ENCODE measurements around the gene TSPAN9. TPM values are rescaled to one million over a fixed set of nuclear protein-coding genes. Genes with fewer than 3 reads are reported as not detected.

The TSPAN9 gene
- total and polyA plus RNA-seq, 10 of the 15 experiments (the other 5 are each of a cell fraction or from before 2014, with no cell fraction given), result 0.03 to 1.0 (median 0.12) TPM; not detected in 5

- in situ Hi-C loops (cut with MboI), result loop anchor here (5.0 to 10.0 kb wide), 2 partner anchors 475 to 502 kb away; no protein-coding TSS in a partner anchor
- Histone ChIP-seq H3K9ac (ENCODE audit: control insufficient read depth, insufficient read depth, low read length) (no peak overlapping the region), H3K4me1 (ENCODE audit: control insufficient read depth, insufficient read depth, low read length) (no peaks in the 10 kb centered on the region), H3K36me3 (ENCODE audit: control insufficient read depth in 2 of 2, insufficient read depth in 2 of 2, low read length in 1 of 2) (no peaks in the 10 kb centered on the region), H4K20me1 (ENCODE audit: control insufficient read depth, insufficient read depth) (no peaks in the 10 kb centered on the region), H3K4me2 (ENCODE audit: control insufficient read depth, insufficient read depth) (peak overlapping the region; percentile 46; the same call in 1 of the 2 replicates), H3K27ac (ENCODE audit: control insufficient read depth, insufficient read depth) (no peak overlapping the region), H2AFZ (ENCODE audit: control insufficient read depth, low read depth, low read length) (peak overlapping the region; percentile 70), H3K27me3 (replicated peaks in 1 of 2; ENCODE audit: control insufficient read depth in 2 of 2, insufficient read depth in 2 of 2, low read length in 1 of 2) (peaks cover 0 to 1% of the 10 kb centered on the region in 2 experiments; a peak in 2 of 4 replicates), H3K79me2 (ENCODE audit: control insufficient read depth, insufficient read depth, low read length) (no peaks in the 10 kb centered on the region), H3K9me3 (replicated peaks; ENCODE audit: control insufficient read depth, insufficient read depth, low read length) (no peaks in the 10 kb centered on the region), H3K4me3 (no peak overlapping the region)
- BruUV-seq (replicated peaks), result no TSS peak
- DNase-seq (ENCODE audit: low read depth, low spot score), result peak; percentile 24
- peak; percentile 93 for ATAC-seq
- 2% methylated on average over 32 of the region's 32 CpGs for WGBS (ENCODE audit: insufficient coverage, insufficient replicate concordance, low lambda C conversion rate, missing lambda C conversion rate)
- SMC1A ChIA-PET (ENCODE audit: uncharacterized antibody, unreplicated experiment), result interaction anchor here (0.6 to 3.3 kb wide), 19 partner anchors 9 to 536 kb away, joined by 3 to 58 read pairs (median 5); no protein-coding TSS in a partner anchor
- intact Hi-C loops (cut with micrococcal nuclease; ENCODE audit: unreplicated experiment), result loop anchor here (1.0 kb wide), 2 partner anchors 477 to 504 kb away; no protein-coding TSS in a partner anchor
- peak; percentile 97 for FAIRE-seq
- RAD21 ChIA-PET (ENCODE audit: unreplicated experiment), result interaction anchor here (0.5 to 2.4 kb wide), 23 partner anchors 10 to 585 kb away, joined by 3 to 47 read pairs (median 4); no protein-coding TSS in a partner anchor
- CTCF ChIA-PET, result interaction anchor here (0.6 to 4.6 kb wide), 88 partner anchors 10 to 1120 kb away, joined by 3 to 179 read pairs (median 4); partner anchors contain the start of gene CRACR2A
- POLR2A ChIA-PET, result no interaction called here
- no peak for TF ChIP-seq MEF2B (IDR thresholded peaks at IDR 0.05; ENCODE audit: partially characterized antibody, poor library complexity, severe bottlenecking)
- TF ChIP-seq SMARCA5 (IDR thresholded peaks at IDR 0.05), result peak; percentile 29; the same call in 1 of the 2 replicates
- peak; percentile 38; the same call in 1 of the 2 replicates for TF ChIP-seq RUNX3 (IDR thresholded peaks at IDR 0.05; ENCODE audit: low read length)
- TF ChIP-seq, protein P1, sequence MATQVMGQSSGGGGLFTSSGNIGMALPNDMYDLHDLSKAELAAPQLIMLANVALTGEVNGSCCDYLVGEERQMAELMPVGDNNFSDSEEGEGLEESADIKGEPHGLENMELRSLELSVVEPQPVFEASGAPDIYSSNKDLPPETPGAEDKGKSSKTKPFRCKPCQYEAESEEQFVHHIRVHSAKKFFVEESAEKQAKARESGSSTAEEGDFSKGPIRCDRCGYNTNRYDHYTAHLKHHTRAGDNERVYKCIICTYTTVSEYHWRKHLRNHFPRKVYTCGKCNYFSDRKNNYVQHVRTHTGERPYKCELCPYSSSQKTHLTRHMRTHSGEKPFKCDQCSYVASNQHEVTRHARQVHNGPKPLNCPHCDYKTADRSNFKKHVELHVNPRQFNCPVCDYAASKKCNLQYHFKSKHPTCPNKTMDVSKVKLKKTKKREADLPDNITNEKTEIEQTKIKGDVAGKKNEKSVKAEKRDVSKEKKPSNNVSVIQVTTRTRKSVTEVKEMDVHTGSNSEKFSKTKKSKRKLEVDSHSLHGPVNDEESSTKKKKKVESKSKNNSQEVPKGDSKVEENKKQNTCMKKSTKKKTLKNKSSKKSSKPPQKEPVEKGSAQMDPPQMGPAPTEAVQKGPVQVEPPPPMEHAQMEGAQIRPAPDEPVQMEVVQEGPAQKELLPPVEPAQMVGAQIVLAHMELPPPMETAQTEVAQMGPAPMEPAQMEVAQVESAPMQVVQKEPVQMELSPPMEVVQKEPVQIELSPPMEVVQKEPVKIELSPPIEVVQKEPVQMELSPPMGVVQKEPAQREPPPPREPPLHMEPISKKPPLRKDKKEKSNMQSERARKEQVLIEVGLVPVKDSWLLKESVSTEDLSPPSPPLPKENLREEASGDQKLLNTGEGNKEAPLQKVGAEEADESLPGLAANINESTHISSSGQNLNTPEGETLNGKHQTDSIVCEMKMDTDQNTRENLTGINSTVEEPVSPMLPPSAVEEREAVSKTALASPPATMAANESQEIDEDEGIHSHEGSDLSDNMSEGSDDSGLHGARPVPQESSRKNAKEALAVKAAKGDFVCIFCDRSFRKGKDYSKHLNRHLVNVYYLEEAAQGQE (IDR thresholded peaks at IDR 0.05; ENCODE audit: low read depth, low read length), result no peak
- TF ChIP-seq, protein P2, sequence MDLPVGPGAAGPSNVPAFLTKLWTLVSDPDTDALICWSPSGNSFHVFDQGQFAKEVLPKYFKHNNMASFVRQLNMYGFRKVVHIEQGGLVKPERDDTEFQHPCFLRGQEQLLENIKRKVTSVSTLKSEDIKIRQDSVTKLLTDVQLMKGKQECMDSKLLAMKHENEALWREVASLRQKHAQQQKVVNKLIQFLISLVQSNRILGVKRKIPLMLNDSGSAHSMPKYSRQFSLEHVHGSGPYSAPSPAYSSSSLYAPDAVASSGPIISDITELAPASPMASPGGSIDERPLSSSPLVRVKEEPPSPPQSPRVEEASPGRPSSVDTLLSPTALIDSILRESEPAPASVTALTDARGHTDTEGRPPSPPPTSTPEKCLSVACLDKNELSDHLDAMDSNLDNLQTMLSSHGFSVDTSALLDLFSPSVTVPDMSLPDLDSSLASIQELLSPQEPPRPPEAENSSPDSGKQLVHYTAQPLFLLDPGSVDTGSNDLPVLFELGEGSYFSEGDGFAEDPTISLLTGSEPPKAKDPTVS (IDR thresholded peaks at IDR 0.05; ENCODE audit: low read depth, low read length), result no peak
- peak; percentile 23 to 36; a peak in 2 of 4 replicates for TF ChIP-seq BHLHE40 (IDR thresholded peaks at IDR 0.05; ENCODE audit: borderline replicate concordance in 1 of 2, low read depth in 2 of 2, low read length in 1 of 2)
- TF ChIP-seq, protein P3, sequence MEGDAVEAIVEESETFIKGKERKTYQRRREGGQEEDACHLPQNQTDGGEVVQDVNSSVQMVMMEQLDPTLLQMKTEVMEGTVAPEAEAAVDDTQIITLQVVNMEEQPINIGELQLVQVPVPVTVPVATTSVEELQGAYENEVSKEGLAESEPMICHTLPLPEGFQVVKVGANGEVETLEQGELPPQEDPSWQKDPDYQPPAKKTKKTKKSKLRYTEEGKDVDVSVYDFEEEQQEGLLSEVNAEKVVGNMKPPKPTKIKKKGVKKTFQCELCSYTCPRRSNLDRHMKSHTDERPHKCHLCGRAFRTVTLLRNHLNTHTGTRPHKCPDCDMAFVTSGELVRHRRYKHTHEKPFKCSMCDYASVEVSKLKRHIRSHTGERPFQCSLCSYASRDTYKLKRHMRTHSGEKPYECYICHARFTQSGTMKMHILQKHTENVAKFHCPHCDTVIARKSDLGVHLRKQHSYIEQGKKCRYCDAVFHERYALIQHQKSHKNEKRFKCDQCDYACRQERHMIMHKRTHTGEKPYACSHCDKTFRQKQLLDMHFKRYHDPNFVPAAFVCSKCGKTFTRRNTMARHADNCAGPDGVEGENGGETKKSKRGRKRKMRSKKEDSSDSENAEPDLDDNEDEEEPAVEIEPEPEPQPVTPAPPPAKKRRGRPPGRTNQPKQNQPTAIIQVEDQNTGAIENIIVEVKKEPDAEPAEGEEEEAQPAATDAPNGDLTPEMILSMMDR (IDR thresholded peaks at IDR 0.05 in 2 of 3, conservative IDR thresholded peaks at IDR 0.05 in 1 of 3; ENCODE audit: control insufficient read depth in 2 of 3, extremely low read depth in 1 of 3, insufficient read depth in 1 of 3, low read depth in 3 of 3, low read length in 3 of 3), result peak; percentile 88 to 97 (median 96)
- peak; percentile 85 for TF ChIP-seq TCF12 (IDR thresholded peaks at IDR 0.05; ENCODE audit: low read depth, low read length)
- peak; percentile 65 for TF ChIP-seq SMC3 (IDR thresholded peaks at IDR 0.05; ENCODE audit: borderline replicate concordance, low read length)
- 0 out of 2 replicates have a peak, but pooled peaks have one; percentile 51 for TF ChIP-seq TCF3 (IDR thresholded peaks at IDR 0.05; ENCODE audit: borderline replicate concordance, insufficient read depth, low read depth, low read length)
- TF ChIP-seq MAX (IDR thresholded peaks at IDR 0.05; ENCODE audit: low read depth, low read length), result 0 out of 2 replicates have a peak, but pooled peaks have one; percentile 10
- peak; percentile 32; the same call in 1 of the 3 replicates for TF ChIP-seq POU2F2 (IDR thresholded peaks at IDR 0.05; ENCODE audit: borderline replicate concordance, low read depth, low read length)
These were observed 223.0 kb downstream of the TSPAN9 start for GRCh38 chr12:3299929-3300832.
